ENCODE measurements around the gene SYNE1. TPM values are rescaled to one million over a fixed set of nuclear protein-coding genes. Genes with fewer than 3 reads are reported as not detected.
"Not testable (repeated sequence)": the region's sequence is repeated elsewhere in the genome, so short reads cannot be mapped to it uniquely, and the experiment has no call there.

Gene SYNE1
- total and polyA plus RNA-seq, 4 experiments from 2014 or later: 22.5 to 228 (median 144) TPM

DNA sequence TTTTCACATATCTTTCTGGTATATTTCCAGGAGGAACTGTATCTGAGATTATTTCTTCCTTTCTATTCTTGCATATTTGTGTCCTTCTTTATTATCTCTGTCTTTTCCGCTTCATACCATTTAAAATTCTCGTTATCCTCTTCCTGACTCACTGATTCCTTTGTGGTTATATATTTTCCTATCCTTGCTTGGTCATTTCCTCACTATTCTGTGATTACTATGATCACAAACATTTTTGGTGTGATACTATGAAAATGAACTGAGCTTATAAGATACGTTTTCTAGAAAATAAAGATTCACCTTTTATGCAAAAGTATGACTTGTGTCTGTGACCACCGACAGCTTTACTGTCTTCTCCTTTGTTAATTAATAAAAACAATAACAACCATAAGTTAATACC, 34.0 kb upstream of the SYNE1 start:
- ChIA-PET CTCF (ENCODE audit: partially characterized antibody) (no interaction called here), POLR2A (ENCODE audit: partially characterized antibody) (no interaction called here)
- Histone ChIP-seq H3K36me3 (ENCODE audit: insufficient read depth, low read length) (no peaks in the 10 kb centered on the region), H3K27ac (ENCODE audit: low read depth, low read length) (no peak overlapping the region), H3K4me1 (ENCODE audit: insufficient read depth, low read length) (no peaks in the 10 kb centered on the region), H3K4me3 (ENCODE audit: low read length in 2 of 2) (no peak overlapping the region), H3K27me3 (ENCODE audit: insufficient read depth, low read length) (no peaks in the 10 kb centered on the region), H3K9me3 (ENCODE audit: control insufficient read depth in 1 of 2, low read length in 2 of 2) (no peaks in the 10 kb centered on the region)
- Mint-ChIP-seq H3K27ac (no peak overlapping the region), H3K36me3 (no peaks in the 10 kb centered on the region), H3K4me3 (no peak overlapping the region), H3K4me1 (no peaks in the 10 kb centered on the region), H3K27me3 (peaks cover 0 to 2% of the 10 kb centered on the region in 2 donors), H3K9me3 (peaks cover 0 to 5% (median 0%) of the 10 kb centered on the region in 8 donors)
- intact Hi-C loops (cut with micrococcal nuclease): no loop called here
- DNase-seq: no peak

DNA sequence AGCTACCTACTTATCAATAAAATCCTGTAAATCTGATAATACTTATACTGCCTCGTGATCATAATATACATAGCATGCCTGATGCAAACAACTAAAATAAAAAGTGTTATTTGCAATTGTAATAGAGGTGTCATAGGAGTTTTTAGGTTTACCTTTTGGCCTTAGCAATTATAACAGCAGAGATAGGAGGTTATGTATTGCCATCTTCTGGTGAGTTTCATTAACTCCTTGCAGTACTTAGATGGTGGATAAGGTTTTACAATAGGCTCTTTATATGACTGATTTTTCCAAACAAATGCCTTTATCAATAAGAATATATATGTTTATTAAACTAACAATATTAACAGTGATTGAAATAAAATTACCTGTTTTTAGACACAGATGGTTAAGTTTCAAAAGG, 32.7 kb upstream of the SYNE1 start:
- H3K36me3 Mint-ChIP-seq: no peaks in the 10 kb centered on the region
- intact Hi-C loops (cut with micrococcal nuclease): no loop called here
- Histone ChIP-seq H3K4me3 (ENCODE audit: low read length in 2 of 2) (no peak overlapping the region), H3K27me3 (ENCODE audit: insufficient read depth, low read length) (no peaks in the 10 kb centered on the region), H3K9me3 (ENCODE audit: control insufficient read depth in 1 of 2, low read length in 2 of 2) (no peaks in the 10 kb centered on the region), H3K36me3 (ENCODE audit: insufficient read depth, low read length) (no peaks in the 10 kb centered on the region), H3K4me1 (ENCODE audit: insufficient read depth, low read length) (no peaks in the 10 kb centered on the region), H3K27ac (ENCODE audit: low read depth, low read length) (no peak overlapping the region)
- no peak overlapping the region for H3K27ac Mint-ChIP-seq
- no peak for DNase-seq
- peaks cover 0 to 9% (median 0%) of the 10 kb centered on the region in 8 donors for H3K9me3 Mint-ChIP-seq
- POLR2A ChIA-PET (ENCODE audit: partially characterized antibody): no interaction called here
- no peak overlapping the region for H3K4me3 Mint-ChIP-seq
- H3K27me3 Mint-ChIP-seq: peaks cover 0 to 2% of the 10 kb centered on the region in 2 donors
- no peaks in the 10 kb centered on the region for H3K4me1 Mint-ChIP-seq
- CTCF ChIA-PET (ENCODE audit: partially characterized antibody): no interaction called here

DNA sequence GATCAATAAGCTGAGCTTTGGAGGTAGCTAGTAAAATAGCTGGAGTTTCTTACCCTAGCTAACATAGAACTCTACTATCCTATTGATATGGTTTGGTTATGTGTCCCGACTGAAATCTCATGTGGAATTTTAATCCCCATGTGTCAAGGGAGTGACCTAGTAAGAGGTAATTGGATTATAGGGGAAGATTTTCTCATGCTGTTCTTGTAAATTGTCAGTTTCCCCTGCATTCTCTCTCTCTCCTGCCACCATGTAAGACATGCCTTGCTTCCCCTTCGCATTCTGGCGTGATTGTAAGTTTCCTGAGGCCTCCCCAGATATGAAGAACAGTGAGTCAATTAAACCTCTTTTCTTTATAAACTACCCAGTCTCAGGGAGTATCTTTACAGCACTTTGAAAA, 24.6 kb upstream of the SYNE1 start:
- CTCF ChIA-PET (ENCODE audit: partially characterized antibody): no interaction called here
- H3K4me3 Mint-ChIP-seq: no peak overlapping the region
- H3K36me3 Mint-ChIP-seq: no peaks in the 10 kb centered on the region
- Histone ChIP-seq H3K4me3 (ENCODE audit: low read length in 2 of 2) (no peak overlapping the region), H3K27ac (ENCODE audit: low read depth, low read length) (no peak overlapping the region), H3K4me1 (ENCODE audit: insufficient read depth, low read length) (no peaks in the 10 kb centered on the region), H3K27me3 (ENCODE audit: insufficient read depth, low read length) (no peaks in the 10 kb centered on the region), H3K36me3 (ENCODE audit: insufficient read depth, low read length) (no peaks in the 10 kb centered on the region), H3K9me3 (ENCODE audit: control insufficient read depth in 1 of 2, low read length in 2 of 2) (no peaks in the 10 kb centered on the region)
- peaks cover 0 to 1% of the 10 kb centered on the region in 2 donors for H3K27me3 Mint-ChIP-seq
- H3K27ac Mint-ChIP-seq: no peak overlapping the region
- no peak for DNase-seq
- peaks cover 0 to 8% (median 0%) of the 10 kb centered on the region in 8 donors for H3K9me3 Mint-ChIP-seq
- POLR2A ChIA-PET (ENCODE audit: partially characterized antibody): no interaction called here
- intact Hi-C loops (cut with micrococcal nuclease): no loop called here
- no peaks in the 10 kb centered on the region for H3K4me1 Mint-ChIP-seq

DNA sequence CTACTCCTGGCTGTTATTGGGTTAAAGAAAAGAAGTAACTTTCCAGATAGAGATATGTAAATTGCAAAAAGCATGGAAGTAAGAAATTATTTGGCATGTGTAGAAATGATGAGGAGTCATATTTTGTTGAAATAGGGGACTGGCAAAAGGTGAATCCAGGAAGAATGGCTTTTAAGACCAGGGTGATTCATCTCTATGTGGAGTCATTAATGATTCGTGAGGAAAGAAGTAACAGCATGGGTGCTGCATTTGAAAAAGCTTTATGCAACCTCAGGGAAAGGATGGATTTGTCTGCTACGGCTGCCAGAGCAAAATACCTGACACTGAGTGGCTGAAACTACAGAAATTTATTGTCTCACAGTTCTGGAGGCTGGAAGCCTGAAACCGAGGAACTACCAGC, 14.8 kb upstream of the SYNE1 start:
- ChIA-PET POLR2A (ENCODE audit: partially characterized antibody) (no interaction called here), CTCF (ENCODE audit: partially characterized antibody) (no interaction called here)
- Histone ChIP-seq H3K4me3 (ENCODE audit: low read length in 2 of 2) (no peak overlapping the region), H3K27me3 (ENCODE audit: insufficient read depth, low read length) (no peaks in the 10 kb centered on the region), H3K27ac (ENCODE audit: low read depth, low read length) (no peak overlapping the region), H3K36me3 (ENCODE audit: insufficient read depth, low read length) (no peaks in the 10 kb centered on the region), H3K9me3 (ENCODE audit: control insufficient read depth in 1 of 2, low read length in 2 of 2) (no peaks in the 10 kb centered on the region), H3K4me1 (ENCODE audit: insufficient read depth, low read length) (no peaks in the 10 kb centered on the region)
- Mint-ChIP-seq H3K36me3 (no peaks in the 10 kb centered on the region), H3K27ac (no peak overlapping the region), H3K4me3 (no peak overlapping the region), H3K27me3 (peaks cover 3 to 8% of the 10 kb centered on the region in 2 donors), H3K4me1 (no peaks in the 10 kb centered on the region), H3K9me3 (no peaks in the 10 kb centered on the region)
- intact Hi-C loops (cut with micrococcal nuclease): no loop called here
- no peak for DNase-seq

DNA sequence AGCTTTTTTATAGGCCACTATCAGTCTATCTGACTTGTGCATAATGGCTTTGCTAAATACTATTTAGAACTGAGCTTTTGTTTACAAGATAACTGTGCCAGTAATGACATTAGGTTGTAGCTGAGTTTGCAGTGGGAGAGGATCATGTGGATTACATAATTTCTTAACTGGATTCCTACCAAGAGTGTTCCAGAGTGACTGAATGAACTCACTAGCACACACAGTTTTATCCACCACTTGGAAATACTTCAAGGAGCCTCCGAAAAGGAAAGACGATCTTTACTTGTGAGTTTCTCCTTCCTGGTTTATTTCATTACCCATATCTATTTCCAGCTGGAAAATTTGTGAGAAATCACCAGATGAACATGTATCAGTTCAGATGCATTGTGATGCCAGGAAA, 10.9 kb upstream of the SYNE1 start:
- no peaks in the 10 kb centered on the region for H3K36me3 ChIP-seq (ENCODE audit: insufficient read depth, low read length)
- no peak overlapping the region for H3K4me3 ChIP-seq (ENCODE audit: low read length in 2 of 2)
- Mint-ChIP-seq H3K36me3 (no peaks in the 10 kb centered on the region), H3K9me3 (peaks cover 0 to 3% (median 0%) of the 10 kb centered on the region in 8 donors), H3K27ac (no peak overlapping the region), H3K4me1 (no peaks in the 10 kb centered on the region), H3K4me3 (no peak overlapping the region), H3K27me3 (peaks cover 5 to 7% of the 10 kb centered on the region in 2 donors)
- CTCF ChIA-PET (ENCODE audit: partially characterized antibody): no interaction called here
- no peaks in the 10 kb centered on the region for H3K9me3 ChIP-seq (ENCODE audit: control insufficient read depth in 1 of 2, low read length in 2 of 2)
- no peak for DNase-seq
- H3K27me3 ChIP-seq (ENCODE audit: insufficient read depth, low read length): no peaks in the 10 kb centered on the region
- no peaks in the 10 kb centered on the region for H3K4me1 ChIP-seq (ENCODE audit: insufficient read depth, low read length)
- no peak overlapping the region for H3K27ac ChIP-seq (ENCODE audit: low read depth, low read length)
- POLR2A ChIA-PET (ENCODE audit: partially characterized antibody): no interaction called here
- intact Hi-C loops (cut with micrococcal nuclease): no loop called here

DNA sequence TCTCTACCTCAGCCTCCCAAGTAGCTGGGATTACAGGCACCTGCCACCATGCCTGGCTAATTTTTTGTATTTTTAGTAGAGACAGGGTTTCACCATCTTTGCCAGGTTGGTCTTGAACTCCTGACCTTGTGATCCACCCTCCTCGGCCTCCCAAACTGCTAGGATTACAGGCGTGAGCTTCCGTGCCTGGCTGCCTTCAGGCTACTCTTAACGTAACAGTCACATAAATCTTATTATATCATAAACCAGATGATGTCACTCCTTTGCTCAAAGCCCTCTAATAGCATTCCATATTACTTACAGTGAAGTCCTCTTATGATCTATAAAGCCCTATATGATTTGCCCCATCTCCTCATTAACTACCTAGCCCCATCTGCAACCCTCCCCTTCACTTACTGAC, 9.6 kb upstream of the SYNE1 start:
- CTCF ChIA-PET (ENCODE audit: partially characterized antibody); DNase-seq; H3K4me1 Mint-ChIP-seq; H3K27me3 ChIP-seq (ENCODE audit: insufficient read depth, low read length); H3K27me3 Mint-ChIP-seq; H3K27ac Mint-ChIP-seq; POLR2A ChIA-PET (ENCODE audit: partially characterized antibody); H3K4me3 Mint-ChIP-seq; H3K9me3 Mint-ChIP-seq; H3K4me1 ChIP-seq (ENCODE audit: insufficient read depth, low read length); H3K9me3 ChIP-seq (ENCODE audit: control insufficient read depth in 1 of 2, low read length in 2 of 2); H3K36me3 Mint-ChIP-seq; H3K27ac ChIP-seq (ENCODE audit: low read depth, low read length); H3K36me3 ChIP-seq (ENCODE audit: insufficient read depth, low read length); H3K4me3 ChIP-seq (ENCODE audit: low read length in 2 of 2); intact Hi-C loops (cut with micrococcal nuclease): not testable (repeated sequence)

DNA sequence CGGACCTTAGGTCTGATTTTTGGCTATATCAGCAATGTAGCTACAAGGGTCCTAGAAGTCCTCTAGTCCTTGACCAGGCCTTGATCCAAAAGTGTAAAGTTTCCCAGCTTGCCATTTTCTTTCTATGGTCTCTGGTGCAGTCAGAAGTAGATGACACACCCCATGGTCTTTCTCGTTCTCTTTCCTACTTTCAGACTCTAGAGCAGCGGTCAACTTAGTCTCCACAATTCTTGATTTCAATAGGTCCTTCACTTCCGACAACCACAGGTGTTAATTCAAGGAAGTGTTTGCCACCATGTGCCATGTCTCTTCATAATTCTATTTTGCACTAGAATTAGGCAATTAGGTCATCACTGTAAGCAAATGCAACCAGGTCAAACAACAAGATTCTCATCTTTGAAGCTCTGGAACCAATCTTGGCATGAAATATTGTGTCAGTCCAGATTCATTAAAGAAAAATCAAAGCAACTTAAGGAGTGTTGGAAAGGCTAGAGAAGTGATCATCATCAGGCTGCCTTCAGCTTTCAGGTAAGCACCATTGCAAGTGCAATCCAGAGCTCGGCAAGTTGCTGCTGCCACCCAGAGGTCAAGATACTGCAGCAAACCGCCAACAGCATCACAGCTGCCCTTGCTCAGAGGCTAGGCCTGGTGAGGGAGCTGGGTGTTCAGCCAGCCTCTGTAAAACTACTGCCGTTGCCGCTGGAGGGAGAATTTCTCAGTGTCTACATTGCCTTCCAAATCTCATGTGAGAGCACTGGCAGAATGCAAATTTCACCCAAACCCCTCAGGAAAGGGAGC, 5.6 kb upstream of the SYNE1 start:
- H3K27ac ChIP-seq (ENCODE audit: low read depth, low read length): no peak overlapping the region
- H3K4me3 ChIP-seq (ENCODE audit: low read length in 2 of 2): no peak overlapping the region
- Mint-ChIP-seq H3K36me3 (no peaks in the 10 kb centered on the region), H3K9me3 (peaks cover 0 to 3% (median 0%) of the 10 kb centered on the region in 8 donors), H3K4me1 (peaks cover 0 to 3% (median 0%) of the 10 kb centered on the region in 4 donors), H3K27me3 (peaks cover 9 to 13% of the 10 kb centered on the region in 2 donors), H3K27ac (no peak overlapping the region), H3K4me3 (no peak overlapping the region)
- intact Hi-C loops (cut with micrococcal nuclease): no loop called here
- no peaks in the 10 kb centered on the region for H3K36me3 ChIP-seq (ENCODE audit: insufficient read depth, low read length)
- no peaks in the 10 kb centered on the region for H3K9me3 ChIP-seq (ENCODE audit: control insufficient read depth in 1 of 2, low read length in 2 of 2)
- ChIA-PET POLR2A (ENCODE audit: partially characterized antibody) (no interaction called here), CTCF (ENCODE audit: partially characterized antibody) (interaction anchor here (1.7 kb wide), 1 partner anchor 90 kb away, joined by 10 read pairs; no protein-coding TSS in a partner anchor)
- no peaks in the 10 kb centered on the region for H3K4me1 ChIP-seq (ENCODE audit: insufficient read depth, low read length)
- no peak for DNase-seq
- H3K27me3 ChIP-seq (ENCODE audit: insufficient read depth, low read length): no peaks in the 10 kb centered on the region
